Tibial nerve (tissue), 4 donors: ENCODE measurements around the gene PSORS1C2. TPM values are rescaled to one million over a fixed set of nuclear protein-coding genes. Genes with fewer than 3 reads are reported as not detected.
"Not testable (repeated sequence)": the region's sequence is repeated elsewhere in the genome, so short reads cannot be mapped to it uniquely, and the experiment has no call there.

ENCODE experiments used
- DNase-seq, 2 donors: peaks; one replicate each; pipeline ENCODE4 v3.0.0-alpha.2; 2019; ENCODE audit warnings: low spot score in 2 of 2
- H3K27ac ChIP-seq, 4 donors: fragments of 200-600 bp; sonication (generic) in 3 of 4; one replicate each; pipeline ENCODE4 v1.5.1; 2017 to 2019; ENCODE audit warnings: mild to moderate bottlenecking in 1 of 4
- H3K27me3 ChIP-seq, 2 donors: fragments of 200-600 bp; sonication (generic) in 1 of 2; one replicate each; pipeline versions ENCODE4 v1.5.1 to v1.6.0; 2017 to 2019
- H3K36me3 ChIP-seq, 3 donors: fragments of 200-600 bp; sonication (generic); one replicate each; pipeline ENCODE4 v1.5.1; 2018 to 2019
- H3K4me1 ChIP-seq, 4 donors: fragments of 200-600 bp; sonication (generic) in 3 of 4; one replicate each; pipeline ENCODE4 v1.5.1; 2017 to 2019
- H3K4me3 ChIP-seq, 4 donors: fragments of 200-600 bp; sonication (generic) in 3 of 4; one replicate each; pipeline ENCODE4 v1.5.1; 2017 to 2019; ENCODE audit warnings: mild to moderate bottlenecking in 1 of 4, moderate library complexity in 1 of 4
- H3K9me3 ChIP-seq, 4 donors: fragments of 200-600 bp; sonication (generic) in 3 of 4; one replicate each; pipeline ENCODE4 v1.5.1; 2017 to 2019
- EP300 ChIP-seq, 2 donors: sonication (generic); formaldehyde crosslinking; IDR thresholded peaks; one replicate each; pipeline ENCODE4 v1.6.1; 2017; ENCODE audit warnings: antibody characterized with exemption in 2 of 2, mild to moderate bottlenecking in 1 of 2
- POLR2A ChIP-seq, 2 donors: fragments of 450-650 bp; IDR thresholded peaks; one replicate each; pipeline ENCODE4 v1.6.1; 2017; ENCODE audit warnings: antibody characterized with exemption in 2 of 2, mild to moderate bottlenecking in 2 of 2, moderate library complexity in 2 of 2
- WGBS, 2 donors: methylation state at CpG; one replicate each; pipeline ENCODE4 v1.1.5; 2018; 5-methylcytosine and 5-hydroxymethylcytosine counted together
- total RNA-seq, 4 donors: library from RNA; depleted of rRNA; stranded (reverse); fragments of >200 nt; gene quantifications; one replicate each; pipeline ENCODE4 v1.1.0, GENCODE V29; 2016
- TF ChIP-seq, protein P1 (sequence below), 5 experiments: fragments of 200-600 bp in 3 of 5; fragments of 450-650 bp in 2 of 5; sonication (generic) in 3 of 5; IDR thresholded peaks; one replicate each; pipeline ENCODE4 v1.5.1; 2016 to 2019; ENCODE audit warnings: antibody characterized with exemption in 5 of 5, mild to moderate bottlenecking in 3 of 5, moderate library complexity in 2 of 5

The PSORS1C2 gene
- total RNA-seq, result not detected

DNA sequence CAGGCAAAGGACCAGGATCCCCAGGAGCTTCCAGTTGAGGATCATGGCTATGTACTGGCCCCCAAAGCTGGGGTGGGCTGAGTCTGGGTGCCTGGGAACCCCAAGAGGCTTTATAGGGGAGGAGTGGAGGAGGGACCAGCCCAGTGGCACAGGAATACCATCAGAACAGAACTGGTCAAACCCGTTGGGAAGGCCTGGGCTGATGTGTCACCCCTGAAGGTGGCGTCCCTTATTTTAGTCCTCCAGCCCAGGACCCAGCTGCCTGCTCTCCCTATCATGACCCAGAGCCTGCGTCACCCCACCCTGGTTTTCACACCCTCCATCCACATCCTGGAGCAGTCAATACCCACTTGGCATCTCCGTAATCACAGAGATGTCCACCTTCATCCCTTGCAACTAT lies at the start of gene PSORS1C2:
TSS of gene PSORS1C2 (minus strand) at position 85 of the 400 bp plus-strand sequence. CDS start at position 45, 40 bp downstream.
- no peak within 1 kb of the TSS for H3K4me3 ChIP-seq
- no peaks in the 10 kb centered on the region for H3K27me3 ChIP-seq
- TF ChIP-seq EP300 (IDR thresholded peaks at IDR 0.05), result no peak
- TF ChIP-seq, protein P1, sequence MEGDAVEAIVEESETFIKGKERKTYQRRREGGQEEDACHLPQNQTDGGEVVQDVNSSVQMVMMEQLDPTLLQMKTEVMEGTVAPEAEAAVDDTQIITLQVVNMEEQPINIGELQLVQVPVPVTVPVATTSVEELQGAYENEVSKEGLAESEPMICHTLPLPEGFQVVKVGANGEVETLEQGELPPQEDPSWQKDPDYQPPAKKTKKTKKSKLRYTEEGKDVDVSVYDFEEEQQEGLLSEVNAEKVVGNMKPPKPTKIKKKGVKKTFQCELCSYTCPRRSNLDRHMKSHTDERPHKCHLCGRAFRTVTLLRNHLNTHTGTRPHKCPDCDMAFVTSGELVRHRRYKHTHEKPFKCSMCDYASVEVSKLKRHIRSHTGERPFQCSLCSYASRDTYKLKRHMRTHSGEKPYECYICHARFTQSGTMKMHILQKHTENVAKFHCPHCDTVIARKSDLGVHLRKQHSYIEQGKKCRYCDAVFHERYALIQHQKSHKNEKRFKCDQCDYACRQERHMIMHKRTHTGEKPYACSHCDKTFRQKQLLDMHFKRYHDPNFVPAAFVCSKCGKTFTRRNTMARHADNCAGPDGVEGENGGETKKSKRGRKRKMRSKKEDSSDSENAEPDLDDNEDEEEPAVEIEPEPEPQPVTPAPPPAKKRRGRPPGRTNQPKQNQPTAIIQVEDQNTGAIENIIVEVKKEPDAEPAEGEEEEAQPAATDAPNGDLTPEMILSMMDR (IDR thresholded peaks at IDR 0.05), result no peak

DNA sequence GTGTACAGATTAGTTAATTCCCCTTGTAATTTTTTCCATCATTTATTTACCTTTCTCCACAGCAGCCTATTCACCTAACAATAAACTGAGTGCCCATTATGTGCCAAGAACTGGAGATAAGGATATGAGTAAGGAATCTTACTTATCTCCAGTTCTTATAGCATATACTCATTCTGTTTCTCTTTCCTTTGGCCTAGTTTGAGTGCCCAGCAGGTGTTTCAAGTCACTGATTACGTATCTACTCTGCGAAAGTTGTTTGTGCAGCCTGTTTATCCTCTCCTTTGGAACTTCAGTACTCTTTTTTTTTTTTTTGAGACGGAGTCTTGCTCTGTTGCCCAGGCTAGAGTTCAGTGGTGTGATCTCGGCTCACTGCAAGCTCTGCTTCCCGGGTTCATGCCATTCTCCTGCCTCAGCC lies 48.9 kb upstream of the PSORS1C2 start:
- 89 to 94% methylated on average over 5 of the region's 5 CpGs for WGBS, 2 donors
- no peaks in the 10 kb centered on the region for H3K36me3 ChIP-seq
- no peak for TF ChIP-seq POLR2A (IDR thresholded peaks at IDR 0.05)
- H3K4me1 ChIP-seq, result no peaks in the 10 kb centered on the region
- no peaks in the 10 kb centered on the region for H3K27me3 ChIP-seq
- no peaks in the 10 kb centered on the region for H3K9me3 ChIP-seq
- H3K27ac ChIP-seq, result no peak overlapping the region
- no peak overlapping the region for H3K4me3 ChIP-seq
- no peak for DNase-seq

More for the DNA sequence above, at the start of gene PSORS1C2:
- no peak for DNase-seq
- H3K4me1 ChIP-seq, result peaks cover 0 to 23% (median 0%) of the 10 kb centered on the region in 4 donors
- H3K36me3 ChIP-seq, result peaks cover 0 to 10% (median 0%) of the 10 kb centered on the region in 3 donors
- 89 to 95% methylated on average over 4 of the region's 4 CpGs for WGBS, 2 donors
- H3K9me3 ChIP-seq, result no peaks in the 10 kb centered on the region
- peak within 1 kb of the TSS in 1 of 4 donors; percentile 4 for H3K27ac ChIP-seq

DNA sequence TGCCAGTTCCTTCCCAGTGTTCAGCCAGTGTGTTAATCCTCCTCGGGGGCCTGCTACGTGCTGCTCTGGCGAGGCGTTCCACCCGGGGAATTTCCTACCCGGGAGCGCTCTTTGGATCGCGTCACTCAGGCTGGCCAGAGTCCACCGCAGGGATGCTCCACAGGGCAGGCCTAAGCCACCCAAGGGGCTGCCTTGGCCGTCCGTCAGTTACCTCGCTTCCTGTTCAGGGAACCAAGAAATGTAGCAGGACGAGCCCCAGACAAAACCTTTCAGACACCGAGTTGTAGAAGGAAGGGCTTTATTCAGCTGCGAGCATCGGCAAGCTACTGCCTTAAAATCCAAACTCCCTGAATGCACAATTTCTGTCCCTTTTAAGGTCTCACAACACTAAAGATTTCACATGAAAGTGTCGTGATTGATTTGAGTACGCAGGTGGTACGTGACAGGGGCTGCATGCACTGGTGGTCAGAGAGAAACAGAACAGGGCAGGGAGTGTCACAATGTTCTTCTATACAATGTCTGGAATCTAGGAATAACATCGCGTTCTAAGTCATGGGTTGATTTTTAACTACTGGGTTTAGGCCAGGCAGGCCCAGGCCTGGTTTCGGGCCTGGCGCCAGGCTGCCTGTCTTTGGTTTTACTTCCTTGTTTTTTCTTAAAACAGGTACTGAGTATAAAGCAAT lies 47.3 kb upstream of the PSORS1C2 start:
- WGBS, 2 donors, result 66 to 73% methylated on average over 22 to 24 of the region's 24 CpGs
- H3K27ac ChIP-seq, result peak overlapping the region; percentile 20 to 82 (median 69)
- no peaks in the 10 kb centered on the region for H3K27me3 ChIP-seq
- H3K4me3 ChIP-seq, result peak overlapping the region in 3 of 4 donors; percentile 7 to 31 (median 19)
- DNase-seq, result peak in 1 of 2 donors; percentile 27
- no peak for TF ChIP-seq EP300 (IDR thresholded peaks at IDR 0.05)
- TF ChIP-seq POLR2A (IDR thresholded peaks at IDR 0.05), result no peak
- TF ChIP-seq, protein P1 (IDR thresholded peaks at IDR 0.05), result no peak
- H3K36me3 ChIP-seq, result no peaks in the 10 kb centered on the region
- H3K4me1 ChIP-seq, result no peaks in the 10 kb centered on the region
- no peaks in the 10 kb centered on the region for H3K9me3 ChIP-seq

DNA sequence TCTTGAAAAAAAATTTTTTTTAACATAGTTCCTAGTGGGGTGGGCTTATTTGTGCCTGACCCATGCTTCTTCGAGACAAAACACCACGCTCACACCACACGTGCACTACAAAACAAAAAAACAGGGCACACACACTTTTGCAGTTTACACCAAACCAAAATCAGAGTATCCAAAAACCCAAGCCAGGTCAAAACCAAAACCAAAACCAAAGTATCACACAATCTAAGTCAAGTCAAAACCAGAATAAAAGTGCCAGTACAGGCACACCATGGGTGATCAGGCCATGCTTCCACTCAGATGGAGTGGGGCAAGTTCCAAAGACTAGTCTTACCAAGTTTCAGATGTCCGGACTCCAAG lies 46.8 kb upstream of the PSORS1C2 start:
- 85 to 89% methylated on average over 4 of the region's 4 CpGs for WGBS, 2 donors
- H3K9me3 ChIP-seq, H3K36me3 ChIP-seq, H3K27me3 ChIP-seq, H3K4me1 ChIP-seq, DNase-seq: not testable (repeated sequence)
- Histone ChIP-seq H3K4me3 (peak overlapping the region in 3 of 4 donors; percentile 7 to 31 (median 19)), H3K27ac (peak overlapping the region; percentile 20 to 82 (median 69))

DNA sequence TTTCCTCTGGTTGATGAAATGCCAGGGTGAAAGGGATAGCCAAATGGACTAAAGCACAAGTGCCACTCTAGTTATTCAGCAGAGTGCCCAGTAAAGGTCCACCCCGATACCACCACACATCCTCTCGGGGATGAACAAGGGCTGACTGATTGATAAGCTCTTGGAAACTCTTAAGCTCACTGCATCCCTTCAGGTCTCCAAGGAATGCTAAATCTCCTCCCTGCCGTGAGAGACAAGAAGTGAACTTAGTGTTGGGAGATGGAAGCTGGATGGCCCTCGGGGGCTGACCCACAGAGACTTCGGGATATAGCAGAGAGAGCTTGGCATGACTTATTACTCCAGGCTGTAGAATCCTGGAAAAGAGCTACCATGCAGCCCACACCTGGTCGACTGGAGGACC lies 45.0 kb upstream of the PSORS1C2 start:
- 56 to 58% methylated on average over 6 of the region's 6 CpGs for WGBS, 2 donors
- DNase-seq, H3K36me3 ChIP-seq: not testable (repeated sequence)

DNA sequence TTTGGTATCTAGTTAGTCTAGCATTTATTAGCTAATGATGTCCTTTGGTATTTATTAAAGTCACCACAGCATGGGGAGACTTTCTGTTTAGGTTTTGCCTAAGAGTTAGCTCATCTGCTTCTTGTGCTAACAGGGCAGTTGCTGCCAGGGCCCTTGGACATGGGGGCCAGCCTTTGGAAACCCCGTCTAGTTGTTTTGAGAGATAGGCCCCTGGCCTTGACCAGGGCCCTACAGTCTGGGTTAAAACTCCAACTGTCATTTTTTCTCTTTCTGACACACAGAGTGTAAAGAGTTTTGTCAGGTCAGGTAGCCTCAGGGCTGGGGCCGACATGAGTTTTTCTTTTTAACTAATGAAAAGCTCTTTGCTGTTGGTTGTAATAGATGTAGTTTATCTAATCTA lies 44.4 kb upstream of the PSORS1C2 start:
- H3K4me1 ChIP-seq, H3K27ac ChIP-seq, H3K4me3 ChIP-seq, H3K27me3 ChIP-seq, H3K9me3 ChIP-seq, DNase-seq, H3K36me3 ChIP-seq: not testable (repeated sequence)
- WGBS, 2 donors, result 78 to 88% methylated on average over 2 of the region's 2 CpGs

More for the DNA sequence above, 45.0 kb upstream of the PSORS1C2 start:
- H3K27me3 ChIP-seq, H3K27ac ChIP-seq, H3K9me3 ChIP-seq, H3K4me1 ChIP-seq, H3K4me3 ChIP-seq: not testable (repeated sequence)

DNA sequence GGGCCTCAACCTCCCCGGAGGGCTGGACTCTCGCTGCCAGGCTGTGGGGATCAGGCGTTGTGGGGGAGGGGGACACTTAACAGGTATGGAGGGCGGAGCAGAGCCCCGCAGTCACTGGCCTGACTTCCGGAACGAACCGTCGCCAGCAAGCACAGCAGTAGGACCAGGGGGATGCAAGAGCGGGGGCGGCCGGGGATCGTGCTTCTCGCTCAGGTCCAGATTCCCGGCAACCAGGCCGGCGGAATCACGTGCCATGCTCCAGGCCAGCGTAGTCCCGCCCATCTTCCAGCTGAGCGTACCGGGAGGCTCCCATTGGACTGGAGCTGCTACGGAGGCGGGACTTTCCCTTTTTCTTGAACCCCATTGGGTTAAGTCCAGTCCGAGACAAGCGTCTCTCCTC lies 41.6 kb upstream of the PSORS1C2 start:
- 48 to 90% methylated on average over 20 to 26 of the region's 26 CpGs for WGBS, 2 donors
- Histone ChIP-seq H3K4me1 (no peaks in the 10 kb centered on the region), H3K4me3 (peak overlapping the region in 3 of 4 donors; percentile 20 to 49 (median 38)), H3K27me3 (no peaks in the 10 kb centered on the region), H3K27ac (peak overlapping the region in 1 of 4 donors; percentile 40), H3K36me3 (no peaks in the 10 kb centered on the region), H3K9me3 (no peaks in the 10 kb centered on the region)
- DNase-seq, result peak in 1 of 2 donors; percentile 70
- TF ChIP-seq POLR2A (IDR thresholded peaks at IDR 0.05) (no peak), EP300 (IDR thresholded peaks at IDR 0.05) (no peak)
- TF ChIP-seq, protein P1 (IDR thresholded peaks at IDR 0.05), result no peak
